ENCODE data around the gene DPH1.
A peak's percentile ranks its signal among the peaks of the same experiment; 100 is the strongest.

Gene DPH1

GRCh38 chr17:2076087-2076984 is 46.4 kb downstream of the DPH1 start:
- in situ Hi-C loops (cut with MboI; ENCODE audit: low sequenced_read_pairs, unreplicated experiment), result no loop called here
- no peak for DNase-seq (ENCODE audit: low spot score)
- TF ChIP-seq CTCF (IDR thresholded peaks at IDR 0.05; ENCODE audit: borderline replicate concordance, control extremely low read depth, extremely low read depth, insufficient read depth, missing control alignments), result no peak

GRCh38 chr17:2077040-2077439 is 47.1 kb downstream of the DPH1 start:
- no peak for TF ChIP-seq CTCF (IDR thresholded peaks at IDR 0.05; ENCODE audit: borderline replicate concordance, control extremely low read depth, extremely low read depth, insufficient read depth, missing control alignments)
- no peak for DNase-seq (ENCODE audit: low spot score)
- in situ Hi-C loops (cut with MboI; ENCODE audit: low sequenced_read_pairs, unreplicated experiment), result no loop called here

GRCh38 chr17:2081564-2081963 is 51.6 kb downstream of the DPH1 start:
- TF ChIP-seq CTCF (IDR thresholded peaks at IDR 0.05; ENCODE audit: borderline replicate concordance, control extremely low read depth, extremely low read depth, insufficient read depth, missing control alignments), result no peak
- in situ Hi-C loops (cut with MboI; ENCODE audit: low sequenced_read_pairs, unreplicated experiment), result no loop called here
- DNase-seq (ENCODE audit: low spot score), result no peak

- in situ Hi-C loops (cut with MboI; ENCODE audit: low sequenced_read_pairs, unreplicated experiment), result no loop called here
- no peak for TF ChIP-seq CTCF (IDR thresholded peaks at IDR 0.05; ENCODE audit: borderline replicate concordance, control extremely low read depth, extremely low read depth, insufficient read depth, missing control alignments)
- no peak for DNase-seq (ENCODE audit: low spot score)
Observed at GRCh38 chr17:2082003-2082781, 52.2 kb downstream of the DPH1 start.

GRCh38 chr17:2083613-2084035 is 53.7 kb downstream of the DPH1 start:
- in situ Hi-C loops (cut with MboI; ENCODE audit: low sequenced_read_pairs, unreplicated experiment), result no loop called here
- DNase-seq (ENCODE audit: low spot score), result peak; percentile 81

More at GRCh38 chr17:2083613-2084035, 53.7 kb downstream of the DPH1 start:
- TF ChIP-seq CTCF (IDR thresholded peaks at IDR 0.05; ENCODE audit: borderline replicate concordance, control extremely low read depth, extremely low read depth, insufficient read depth, missing control alignments), result peak; percentile 31

Measured in GM13976 (cell line).